HepG2 (cell line): ENCODE results near the gene DIPK1A. TPM values are rescaled to one million over a fixed set of nuclear protein-coding genes. Genes with fewer than 3 reads are reported as not detected.

ENCODE experiments used
- KAT8 ChIP-seq: IDR thresholded peaks from 2 replicates; pipeline ENCODE4 v1.6.1; 2016; ENCODE audit warnings: missing genetic modification reagents, missing compliant biosample characterization
- KLF13 ChIP-seq: sonication (generic); formaldehyde crosslinking; IDR thresholded peaks from 2 replicates; pipeline ENCODE4 v1.4.0; 2020; ENCODE audit warnings: mild to moderate bottlenecking, missing genetic modification reagents
- MIER2 ChIP-seq: IDR thresholded peaks from 2 replicates; pipeline ENCODE4 v1.6.1; 2016; ENCODE audit warnings: missing biosample characterization, missing genetic modification reagents
- MTF2 ChIP-seq: sonication (generic); formaldehyde crosslinking; IDR thresholded peaks from 2 replicates; pipeline ENCODE4 v1.5.0; 2020; ENCODE audit warnings: missing genetic modification reagents, borderline replicate concordance
- NFE2L1 ChIP-seq: sonication (generic); formaldehyde crosslinking; IDR thresholded peaks from 2 replicates; pipeline ENCODE4 v1.4.0; 2020; ENCODE audit warnings: missing genetic modification reagents, mild to moderate bottlenecking, borderline replicate concordance
- ZNF143 ChIP-seq: sonication (generic); formaldehyde crosslinking; IDR thresholded peaks from 2 replicates; pipeline ENCODE4 v1.4.0; 2020; ENCODE audit warnings: missing genetic modification reagents
- ZNF768 ChIP-seq: sonication (generic); formaldehyde crosslinking; IDR thresholded peaks from 2 replicates; pipeline ENCODE4 v1.4.0; 2020; ENCODE audit warnings: missing genetic modification reagents
- polyA plus RNA-seq, 8 experiments: library from polyadenylated mRNA; depleted of rRNA in 3 of 8; stranded (reverse) in 7 of 8; unstranded in 1 of 8; fragments of >200 nt; fragmentation: Illumina TruSeq in 4 of 8; extraction: Trizol in 4 of 8; gene quantifications; 2 replicates each; pipeline versions ENCODE4 v1.2.1 to v1.2.3, GENCODE V29; 2011 to 2016; ENCODE audit warnings: low read depth in 4 of 8, missing spikeins in 1 of 8, mixed read lengths in 1 of 8; ENCODE audit not compliant: insufficient read depth in 1 of 8
- total RNA-seq, 5 experiments: library from RNA; depleted of rRNA; stranded (reverse); fragments of >200 nt; fragmentation: Illumina TruSeq; extraction: Trizol; gene quantifications; 2 replicates each; pipeline ENCODE4 v1.2.3, GENCODE V29; 2016; ENCODE audit warnings: low read depth in 1 of 5
- TF ChIP-seq, protein P1 (sequence below): sonication (generic); formaldehyde crosslinking; IDR thresholded peaks from 2 replicates; pipeline ENCODE4 v1.8.1; 2022; ENCODE audit warnings: low read depth, mild to moderate bottlenecking, missing genetic modification reagents
- TF ChIP-seq, protein P2 (sequence below): sonication (generic); IDR thresholded peaks from 2 replicates; pipeline ENCODE4 v1.6.1; 2016; ENCODE audit warnings: low read depth, borderline replicate concordance
- TF ChIP-seq, protein P3 (sequence below): sonication (generic); formaldehyde crosslinking; IDR thresholded peaks from 2 replicates; pipeline ENCODE4 v1.5.0; 2020; ENCODE audit warnings: mild to moderate bottlenecking, missing genetic modification reagents, moderate library complexity
- TF ChIP-seq, protein P4 (sequence below): fragments of 450-650 bp; IDR thresholded peaks from 2 replicates; pipeline ENCODE4 v1.6.1; 2017; ENCODE audit warnings: mild to moderate bottlenecking

DIPK1A gene
- total and polyA plus RNA-seq, 2 of the 13 experiments (the other 11 are each of a cell fraction or from before 2014, with no cell fraction given) = 8.4 TPM

DNA sequence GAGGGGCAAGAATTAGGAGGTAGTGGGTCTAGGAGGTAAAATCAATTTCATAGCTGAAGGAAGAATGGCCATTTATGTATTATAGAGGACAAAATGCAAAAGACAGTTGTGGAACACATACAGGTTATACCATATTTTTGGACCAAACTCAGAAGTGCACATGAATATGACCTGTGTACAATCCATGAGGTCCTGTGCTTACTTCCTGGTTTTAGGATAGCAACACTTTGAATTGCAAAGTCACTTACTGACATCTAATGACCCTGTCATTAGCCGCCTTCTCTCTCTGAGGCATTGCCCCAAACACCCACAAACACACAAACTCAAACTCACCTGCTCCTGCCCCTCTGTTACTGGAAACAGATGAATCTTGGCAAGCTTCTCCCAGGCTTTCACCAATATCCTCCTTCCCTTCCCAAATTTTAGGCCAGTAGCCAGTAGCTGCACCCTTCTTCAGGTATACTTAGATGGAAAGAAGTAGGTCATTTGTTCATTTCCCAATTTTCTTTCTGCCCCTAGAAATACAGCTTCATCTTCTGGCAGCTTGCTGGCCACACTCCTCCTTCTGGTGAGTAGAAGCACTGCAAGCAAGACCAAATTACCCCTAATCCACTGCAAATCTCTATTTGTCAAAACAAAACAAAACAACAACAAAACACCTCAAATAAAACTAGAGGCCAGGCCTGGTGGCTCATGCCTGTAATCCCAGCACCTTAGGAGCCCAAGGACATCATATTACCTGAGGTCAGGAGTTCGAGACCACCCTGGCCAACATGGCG lies 143.1 kb downstream of the DIPK1A start (continued):
- TF ChIP-seq, protein P1, sequence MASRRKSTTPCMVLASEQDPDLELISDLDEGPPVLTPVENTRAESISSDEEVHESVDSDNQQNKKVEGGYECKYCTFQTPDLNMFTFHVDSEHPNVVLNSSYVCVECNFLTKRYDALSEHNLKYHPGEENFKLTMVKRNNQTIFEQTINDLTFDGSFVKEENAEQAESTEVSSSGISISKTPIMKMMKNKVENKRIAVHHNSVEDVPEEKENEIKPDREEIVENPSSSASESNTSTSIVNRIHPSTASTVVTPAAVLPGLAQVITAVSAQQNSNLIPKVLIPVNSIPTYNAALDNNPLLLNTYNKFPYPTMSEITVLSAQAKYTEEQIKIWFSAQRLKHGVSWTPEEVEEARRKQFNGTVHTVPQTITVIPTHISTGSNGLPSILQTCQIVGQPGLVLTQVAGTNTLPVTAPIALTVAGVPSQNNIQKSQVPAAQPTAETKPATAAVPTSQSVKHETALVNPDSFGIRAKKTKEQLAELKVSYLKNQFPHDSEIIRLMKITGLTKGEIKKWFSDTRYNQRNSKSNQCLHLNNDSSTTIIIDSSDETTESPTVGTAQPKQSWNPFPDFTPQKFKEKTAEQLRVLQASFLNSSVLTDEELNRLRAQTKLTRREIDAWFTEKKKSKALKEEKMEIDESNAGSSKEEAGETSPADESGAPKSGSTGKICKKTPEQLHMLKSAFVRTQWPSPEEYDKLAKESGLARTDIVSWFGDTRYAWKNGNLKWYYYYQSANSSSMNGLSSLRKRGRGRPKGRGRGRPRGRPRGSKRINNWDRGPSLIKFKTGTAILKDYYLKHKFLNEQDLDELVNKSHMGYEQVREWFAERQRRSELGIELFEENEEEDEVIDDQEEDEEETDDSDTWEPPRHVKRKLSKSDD (CRISPR knock-in tag) = no peak
- no peak for TF ChIP-seq MIER2
- TF ChIP-seq, protein P2, sequence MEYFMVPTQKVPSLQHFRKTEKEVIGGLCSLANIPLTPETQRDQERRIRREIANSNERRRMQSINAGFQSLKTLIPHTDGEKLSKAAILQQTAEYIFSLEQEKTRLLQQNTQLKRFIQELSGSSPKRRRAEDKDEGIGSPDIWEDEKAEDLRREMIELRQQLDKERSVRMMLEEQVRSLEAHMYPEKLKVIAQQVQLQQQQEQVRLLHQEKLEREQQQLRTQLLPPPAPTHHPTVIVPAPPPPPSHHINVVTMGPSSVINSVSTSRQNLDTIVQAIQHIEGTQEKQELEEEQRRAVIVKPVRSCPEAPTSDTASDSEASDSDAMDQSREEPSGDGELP = no peak
- no peak for TF ChIP-seq ZNF768
- 0 out of 2 replicates have a peak, but pooled peaks have one; percentile 28 for TF ChIP-seq ZNF143 (CRISPR knock-in tag)
- TF ChIP-seq, protein P3, sequence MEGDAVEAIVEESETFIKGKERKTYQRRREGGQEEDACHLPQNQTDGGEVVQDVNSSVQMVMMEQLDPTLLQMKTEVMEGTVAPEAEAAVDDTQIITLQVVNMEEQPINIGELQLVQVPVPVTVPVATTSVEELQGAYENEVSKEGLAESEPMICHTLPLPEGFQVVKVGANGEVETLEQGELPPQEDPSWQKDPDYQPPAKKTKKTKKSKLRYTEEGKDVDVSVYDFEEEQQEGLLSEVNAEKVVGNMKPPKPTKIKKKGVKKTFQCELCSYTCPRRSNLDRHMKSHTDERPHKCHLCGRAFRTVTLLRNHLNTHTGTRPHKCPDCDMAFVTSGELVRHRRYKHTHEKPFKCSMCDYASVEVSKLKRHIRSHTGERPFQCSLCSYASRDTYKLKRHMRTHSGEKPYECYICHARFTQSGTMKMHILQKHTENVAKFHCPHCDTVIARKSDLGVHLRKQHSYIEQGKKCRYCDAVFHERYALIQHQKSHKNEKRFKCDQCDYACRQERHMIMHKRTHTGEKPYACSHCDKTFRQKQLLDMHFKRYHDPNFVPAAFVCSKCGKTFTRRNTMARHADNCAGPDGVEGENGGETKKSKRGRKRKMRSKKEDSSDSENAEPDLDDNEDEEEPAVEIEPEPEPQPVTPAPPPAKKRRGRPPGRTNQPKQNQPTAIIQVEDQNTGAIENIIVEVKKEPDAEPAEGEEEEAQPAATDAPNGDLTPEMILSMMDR (CRISPR knock-in tag) = peak; percentile 51
- no peak for TF ChIP-seq KLF13 (CRISPR knock-in tag)
- TF ChIP-seq NFE2L1 (CRISPR knock-in tag) = no peak
- no peak for TF ChIP-seq MTF2 (CRISPR knock-in tag)
- TF ChIP-seq KAT8 (CRISPR knock-in tag) = no peak
- TF ChIP-seq, protein P4, sequence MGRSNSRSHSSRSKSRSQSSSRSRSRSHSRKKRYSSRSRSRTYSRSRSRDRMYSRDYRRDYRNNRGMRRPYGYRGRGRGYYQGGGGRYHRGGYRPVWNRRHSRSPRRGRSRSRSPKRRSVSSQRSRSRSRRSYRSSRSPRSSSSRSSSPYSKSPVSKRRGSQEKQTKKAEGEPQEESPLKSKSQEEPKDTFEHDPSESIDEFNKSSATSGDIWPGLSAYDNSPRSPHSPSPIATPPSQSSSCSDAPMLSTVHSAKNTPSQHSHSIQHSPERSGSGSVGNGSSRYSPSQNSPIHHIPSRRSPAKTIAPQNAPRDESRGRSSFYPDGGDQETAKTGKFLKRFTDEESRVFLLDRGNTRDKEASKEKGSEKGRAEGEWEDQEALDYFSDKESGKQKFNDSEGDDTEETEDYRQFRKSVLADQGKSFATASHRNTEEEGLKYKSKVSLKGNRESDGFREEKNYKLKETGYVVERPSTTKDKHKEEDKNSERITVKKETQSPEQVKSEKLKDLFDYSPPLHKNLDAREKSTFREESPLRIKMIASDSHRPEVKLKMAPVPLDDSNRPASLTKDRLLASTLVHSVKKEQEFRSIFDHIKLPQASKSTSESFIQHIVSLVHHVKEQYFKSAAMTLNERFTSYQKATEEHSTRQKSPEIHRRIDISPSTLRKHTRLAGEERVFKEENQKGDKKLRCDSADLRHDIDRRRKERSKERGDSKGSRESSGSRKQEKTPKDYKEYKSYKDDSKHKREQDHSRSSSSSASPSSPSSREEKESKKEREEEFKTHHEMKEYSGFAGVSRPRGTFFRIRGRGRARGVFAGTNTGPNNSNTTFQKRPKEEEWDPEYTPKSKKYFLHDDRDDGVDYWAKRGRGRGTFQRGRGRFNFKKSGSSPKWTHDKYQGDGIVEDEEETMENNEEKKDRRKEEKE = no peak
